ENCODE measurements around the gene STX1A. TPM values are rescaled to one million over a fixed set of nuclear protein-coding genes. Genes with fewer than 3 reads are reported as not detected.
"Not testable (repeated sequence)": the region's sequence is repeated elsewhere in the genome, so short reads cannot be mapped to it uniquely, and the experiment has no call there.

Gene STX1A
- total RNA-seq, 1 donor from 2014 or later: 27.3 TPM

DNA sequence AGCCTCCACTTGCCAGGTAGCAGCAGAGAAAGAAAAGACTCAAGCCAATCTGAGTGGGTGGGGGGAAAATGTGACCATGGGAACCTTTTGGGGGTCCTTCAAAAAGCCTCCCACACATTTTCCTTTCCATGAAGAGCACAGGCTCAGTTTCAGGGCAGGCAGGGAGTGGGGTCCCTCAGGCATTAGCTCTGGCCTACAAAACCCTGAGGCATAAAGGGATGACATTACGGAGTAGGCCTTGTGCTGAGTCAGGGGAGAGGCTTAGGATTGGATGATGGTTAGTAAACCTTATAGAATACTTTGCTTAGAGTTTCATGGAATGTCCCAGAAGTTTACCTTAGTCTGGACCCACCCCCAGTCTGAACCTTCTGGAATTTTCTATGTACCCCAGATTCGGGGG, 39.8 kb downstream of the STX1A start:
- no peak overlapping the region for H3K27ac Mint-ChIP-seq
- H3K36me3 Mint-ChIP-seq: peaks cover 15% of the 10 kb centered on the region
- TF ChIP-seq, protein P1, sequence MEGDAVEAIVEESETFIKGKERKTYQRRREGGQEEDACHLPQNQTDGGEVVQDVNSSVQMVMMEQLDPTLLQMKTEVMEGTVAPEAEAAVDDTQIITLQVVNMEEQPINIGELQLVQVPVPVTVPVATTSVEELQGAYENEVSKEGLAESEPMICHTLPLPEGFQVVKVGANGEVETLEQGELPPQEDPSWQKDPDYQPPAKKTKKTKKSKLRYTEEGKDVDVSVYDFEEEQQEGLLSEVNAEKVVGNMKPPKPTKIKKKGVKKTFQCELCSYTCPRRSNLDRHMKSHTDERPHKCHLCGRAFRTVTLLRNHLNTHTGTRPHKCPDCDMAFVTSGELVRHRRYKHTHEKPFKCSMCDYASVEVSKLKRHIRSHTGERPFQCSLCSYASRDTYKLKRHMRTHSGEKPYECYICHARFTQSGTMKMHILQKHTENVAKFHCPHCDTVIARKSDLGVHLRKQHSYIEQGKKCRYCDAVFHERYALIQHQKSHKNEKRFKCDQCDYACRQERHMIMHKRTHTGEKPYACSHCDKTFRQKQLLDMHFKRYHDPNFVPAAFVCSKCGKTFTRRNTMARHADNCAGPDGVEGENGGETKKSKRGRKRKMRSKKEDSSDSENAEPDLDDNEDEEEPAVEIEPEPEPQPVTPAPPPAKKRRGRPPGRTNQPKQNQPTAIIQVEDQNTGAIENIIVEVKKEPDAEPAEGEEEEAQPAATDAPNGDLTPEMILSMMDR (conservative IDR thresholded peaks at IDR 0.05): no peak
- H3K4me1 Mint-ChIP-seq (ENCODE audit: unreplicated experiment): peaks cover 19% of the 10 kb centered on the region
- H3K9me3 Mint-ChIP-seq: no peaks in the 10 kb centered on the region
- H3K27me3 Mint-ChIP-seq: no peaks in the 10 kb centered on the region
- peak overlapping the region; percentile 61 for H3K4me3 Mint-ChIP-seq
- no peak for DNase-seq (ENCODE audit: extremely low spot score, unreplicated experiment)

DNA sequence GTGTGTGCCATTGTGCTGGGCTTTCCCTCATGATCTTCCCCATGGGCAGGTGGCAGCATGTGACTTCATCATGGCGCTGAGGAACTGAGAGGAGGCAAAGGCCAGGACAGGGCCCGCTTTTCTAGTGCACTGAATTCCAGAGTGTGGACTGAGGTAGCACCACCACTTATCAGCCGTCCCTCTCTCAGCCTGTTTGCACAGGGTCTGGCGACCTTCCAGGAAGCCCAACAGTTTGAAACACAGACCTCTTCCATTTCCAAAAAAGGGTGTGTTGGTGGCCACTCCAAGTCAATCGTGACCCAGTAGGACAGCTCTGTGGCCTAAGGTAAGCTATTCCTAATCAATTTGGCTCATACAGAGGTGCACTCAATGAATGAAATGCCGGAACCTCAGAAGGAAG, 40.6 kb downstream of the STX1A start:
- peak overlapping the region; percentile 61 for H3K4me3 Mint-ChIP-seq
- DNase-seq (ENCODE audit: extremely low spot score, unreplicated experiment): no peak
- H3K27me3 Mint-ChIP-seq: no peaks in the 10 kb centered on the region
- H3K9me3 Mint-ChIP-seq: no peaks in the 10 kb centered on the region
- H3K36me3 Mint-ChIP-seq: peaks cover 15% of the 10 kb centered on the region
- H3K4me1 Mint-ChIP-seq (ENCODE audit: unreplicated experiment): peaks cover 17% of the 10 kb centered on the region
- no peak overlapping the region for H3K27ac Mint-ChIP-seq
- TF ChIP-seq, protein P1 (conservative IDR thresholded peaks at IDR 0.05): no peak

DNA sequence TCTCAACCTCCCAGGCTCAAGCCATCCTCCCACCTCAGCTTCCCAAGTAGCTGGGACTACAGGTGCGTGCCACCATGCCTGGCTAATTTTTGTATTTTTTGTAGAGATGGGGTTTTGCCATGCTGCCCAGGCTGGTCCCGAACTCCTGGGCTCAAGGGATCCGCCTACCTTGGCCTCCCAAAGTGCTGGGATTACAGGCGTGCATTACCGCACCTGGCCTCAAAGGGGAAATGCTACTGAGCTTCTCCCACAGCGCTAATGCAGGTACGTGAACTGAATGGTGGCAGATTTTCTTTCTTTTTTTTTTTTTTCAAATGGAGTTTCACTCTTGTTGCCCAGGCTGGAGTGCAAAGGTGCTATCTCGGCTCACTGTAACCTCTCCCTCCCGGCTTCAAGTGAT, 43.4 kb downstream of the STX1A start:
- not testable (repeated sequence) for H3K27ac Mint-ChIP-seq; H3K27me3 Mint-ChIP-seq; H3K9me3 Mint-ChIP-seq; H3K4me3 Mint-ChIP-seq; DNase-seq (ENCODE audit: extremely low spot score, unreplicated experiment)
- Mint-ChIP-seq H3K36me3 (peaks cover 20% of the 10 kb centered on the region), H3K4me1 (ENCODE audit: unreplicated experiment) (peaks cover 12% of the 10 kb centered on the region)
- TF ChIP-seq, protein P1 (conservative IDR thresholded peaks at IDR 0.05): peak; percentile 31

DNA sequence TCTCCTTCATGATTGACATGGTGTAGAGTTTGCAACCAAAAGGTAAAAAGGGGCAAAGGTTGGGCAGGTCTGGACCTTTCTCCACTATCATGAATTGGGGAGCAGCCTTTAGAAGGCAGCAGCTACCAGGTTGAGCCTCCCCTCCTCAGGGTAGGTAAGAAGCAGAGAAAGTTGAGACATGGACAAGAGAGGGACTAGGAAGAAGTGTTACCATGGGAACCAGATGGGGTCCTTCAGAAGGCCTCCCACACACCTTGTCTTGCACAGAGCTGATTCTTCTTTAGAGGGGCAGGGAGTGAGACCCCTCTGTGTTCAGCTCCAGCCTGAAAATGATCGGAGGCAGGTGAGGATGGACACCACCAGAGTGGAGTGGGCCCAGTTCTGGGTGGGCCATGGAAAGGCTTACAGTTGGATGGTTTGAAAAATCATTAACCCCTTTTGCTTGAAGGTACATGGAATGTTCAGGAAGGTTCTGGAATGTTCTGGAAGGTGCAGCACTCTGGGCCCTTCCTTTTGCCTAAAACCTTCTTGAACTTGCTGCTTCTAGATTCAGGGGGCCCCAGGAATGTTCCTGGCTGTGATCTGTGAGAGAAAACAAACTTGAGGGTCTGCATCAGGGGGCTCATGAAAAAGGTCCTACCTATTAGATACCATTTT, 44.9 kb downstream of the STX1A start:
- Mint-ChIP-seq H3K4me1 (ENCODE audit: unreplicated experiment) (peaks cover 9% of the 10 kb centered on the region), H3K27ac (no peak overlapping the region), H3K4me3 (no peak overlapping the region), H3K27me3 (no peaks in the 10 kb centered on the region), H3K36me3 (peaks cover 17% of the 10 kb centered on the region), H3K9me3 (no peaks in the 10 kb centered on the region)
- TF ChIP-seq, protein P1 (conservative IDR thresholded peaks at IDR 0.05): no peak
- no peak for DNase-seq (ENCODE audit: extremely low spot score, unreplicated experiment)

DNA sequence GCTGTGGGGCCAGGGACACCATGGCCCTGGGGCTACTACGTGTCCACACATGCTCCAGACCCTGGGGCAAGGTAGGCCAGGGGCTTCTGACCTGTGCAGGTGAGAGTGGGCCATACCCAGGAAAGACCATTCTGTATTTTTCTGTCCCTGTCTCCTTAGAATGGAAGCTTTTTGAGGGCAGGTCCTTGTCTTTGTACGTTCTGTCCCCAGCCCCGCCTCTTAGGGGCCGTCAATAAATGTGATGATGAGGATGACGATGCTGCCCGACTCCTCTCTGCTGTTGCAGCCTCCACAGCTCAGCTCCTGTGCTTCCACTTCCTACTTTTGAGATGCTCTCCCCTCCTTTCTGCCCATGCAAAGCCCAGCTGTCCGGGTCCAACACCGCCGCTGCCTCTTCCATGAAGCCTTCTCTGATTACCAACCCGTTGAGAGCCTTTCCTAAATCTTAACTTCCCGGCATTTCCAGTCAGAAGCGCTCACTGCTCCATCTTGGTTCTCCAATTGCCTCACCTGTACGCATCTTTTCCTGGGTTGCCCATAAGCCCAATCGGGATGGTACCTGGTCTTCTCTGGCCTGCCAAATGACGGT, 47.5 kb downstream of the STX1A start:
- Mint-ChIP-seq H3K9me3 (no peaks in the 10 kb centered on the region), H3K27me3 (no peaks in the 10 kb centered on the region), H3K36me3 (peaks cover 6% of the 10 kb centered on the region), H3K27ac (no peak overlapping the region), H3K4me3 (peak overlapping the region; percentile 62), H3K4me1 (ENCODE audit: unreplicated experiment) (peaks cover 16% of the 10 kb centered on the region)
- TF ChIP-seq, protein P1 (conservative IDR thresholded peaks at IDR 0.05): no peak
- no peak for DNase-seq (ENCODE audit: extremely low spot score, unreplicated experiment)
